ENCODE data around the gene GRM8.

The GRM8 gene

GRCh38 chr7:126557271-126557670 lies 695.5 kb downstream of the GRM8 start:
- H3K4me1 ChIP-seq (ENCODE audit: insufficient read depth, low read length), result no peaks in the 10 kb centered on the region
- H3K27me3 ChIP-seq (ENCODE audit: control insufficient read depth in 1 of 2, insufficient read depth in 2 of 2, low read length in 2 of 2), result no peaks in the 10 kb centered on the region
- H3K9me3 ChIP-seq (ENCODE audit: low read length), result no peaks in the 10 kb centered on the region
- H3K27ac ChIP-seq (ENCODE audit: low read depth, low read length), result no peak overlapping the region
- no peak overlapping the region for H3K4me3 ChIP-seq (ENCODE audit: low read depth in 1 of 2, low read length in 2 of 2)
- H3K9ac ChIP-seq (ENCODE audit: low read length), result no peak overlapping the region
- H3K36me3 ChIP-seq (ENCODE audit: insufficient read depth, low read length), result no peaks in the 10 kb centered on the region

- Histone ChIP-seq H3K36me3 (ENCODE audit: insufficient read depth, low read length) (no peaks in the 10 kb centered on the region), H3K9ac (ENCODE audit: low read length) (no peak overlapping the region), H3K4me3 (ENCODE audit: low read depth in 1 of 2, low read length in 2 of 2) (no peak overlapping the region), H3K27me3 (ENCODE audit: control insufficient read depth in 1 of 2, insufficient read depth in 2 of 2, low read length in 2 of 2) (no peaks in the 10 kb centered on the region), H3K27ac (ENCODE audit: low read depth, low read length) (no peak overlapping the region), H3K4me1 (ENCODE audit: insufficient read depth, low read length) (no peaks in the 10 kb centered on the region), H3K9me3 (ENCODE audit: low read length) (no peaks in the 10 kb centered on the region)
Measured at GRCh38 chr7:126541406-126541805, 711.3 kb downstream of the GRM8 start.

GRCh38 chr7:126535176-126535575 lies 717.6 kb downstream of the GRM8 start:
- Histone ChIP-seq H3K4me3 (ENCODE audit: low read depth in 1 of 2, low read length in 2 of 2) (no peak overlapping the region), H3K9me3 (ENCODE audit: low read length) (no peaks in the 10 kb centered on the region), H3K36me3 (ENCODE audit: insufficient read depth, low read length) (no peaks in the 10 kb centered on the region), H3K27ac (ENCODE audit: low read depth, low read length) (no peak overlapping the region), H3K4me1 (ENCODE audit: insufficient read depth, low read length) (no peaks in the 10 kb centered on the region), H3K27me3 (ENCODE audit: control insufficient read depth in 1 of 2, insufficient read depth in 2 of 2, low read length in 2 of 2) (no peaks in the 10 kb centered on the region), H3K9ac (ENCODE audit: low read length) (no peak overlapping the region)

GRCh38 chr7:126533715-126534114 lies 719.0 kb downstream of the GRM8 start:
- H3K36me3 ChIP-seq (ENCODE audit: insufficient read depth, low read length), result no peaks in the 10 kb centered on the region
- H3K4me1 ChIP-seq (ENCODE audit: insufficient read depth, low read length), result no peaks in the 10 kb centered on the region
- no peaks in the 10 kb centered on the region for H3K27me3 ChIP-seq (ENCODE audit: control insufficient read depth in 1 of 2, insufficient read depth in 2 of 2, low read length in 2 of 2)
- H3K27ac ChIP-seq (ENCODE audit: low read depth, low read length), result no peak overlapping the region
- H3K4me3 ChIP-seq (ENCODE audit: low read depth in 1 of 2, low read length in 2 of 2), result no peak overlapping the region
- H3K9me3 ChIP-seq (ENCODE audit: low read length), result no peaks in the 10 kb centered on the region
- no peak overlapping the region for H3K9ac ChIP-seq (ENCODE audit: low read length)

GRCh38 chr7:126529833-126530232 lies 722.9 kb downstream of the GRM8 start:
- Histone ChIP-seq H3K4me3 (ENCODE audit: low read depth in 1 of 2, low read length in 2 of 2) (no peak overlapping the region), H3K27me3 (ENCODE audit: control insufficient read depth in 1 of 2, insufficient read depth in 2 of 2, low read length in 2 of 2) (no peaks in the 10 kb centered on the region), H3K36me3 (ENCODE audit: insufficient read depth, low read length) (no peaks in the 10 kb centered on the region), H3K9me3 (ENCODE audit: low read length) (no peaks in the 10 kb centered on the region), H3K27ac (ENCODE audit: low read depth, low read length) (no peak overlapping the region), H3K4me1 (ENCODE audit: insufficient read depth, low read length) (no peaks in the 10 kb centered on the region), H3K9ac (ENCODE audit: low read length) (no peak overlapping the region)

GRCh38 chr7:126529254-126529653 lies 723.5 kb downstream of the GRM8 start:
- H3K4me3 ChIP-seq (ENCODE audit: low read depth in 1 of 2, low read length in 2 of 2), result no peak overlapping the region
- no peaks in the 10 kb centered on the region for H3K9me3 ChIP-seq (ENCODE audit: low read length)
- H3K9ac ChIP-seq (ENCODE audit: low read length), result no peak overlapping the region
- no peaks in the 10 kb centered on the region for H3K27me3 ChIP-seq (ENCODE audit: control insufficient read depth in 1 of 2, insufficient read depth in 2 of 2, low read length in 2 of 2)
- H3K27ac ChIP-seq (ENCODE audit: low read depth, low read length), result no peak overlapping the region
- H3K4me1 ChIP-seq (ENCODE audit: insufficient read depth, low read length), result no peaks in the 10 kb centered on the region
- no peaks in the 10 kb centered on the region for H3K36me3 ChIP-seq (ENCODE audit: insufficient read depth, low read length)

- Histone ChIP-seq H3K27me3 (ENCODE audit: control insufficient read depth in 1 of 2, insufficient read depth in 2 of 2, low read length in 2 of 2) (no peaks in the 10 kb centered on the region), H3K27ac (ENCODE audit: low read depth, low read length) (no peak overlapping the region), H3K36me3 (ENCODE audit: insufficient read depth, low read length) (no peaks in the 10 kb centered on the region), H3K4me1 (ENCODE audit: insufficient read depth, low read length) (no peaks in the 10 kb centered on the region), H3K9ac (ENCODE audit: low read length) (no peak overlapping the region), H3K9me3 (ENCODE audit: low read length) (no peaks in the 10 kb centered on the region), H3K4me3 (ENCODE audit: low read depth in 1 of 2, low read length in 2 of 2) (no peak overlapping the region)
Measured at GRCh38 chr7:126525906-126526305, 726.8 kb downstream of the GRM8 start.

GRCh38 chr7:126524967-126525366 lies 727.8 kb downstream of the GRM8 start:
- H3K4me1 ChIP-seq (ENCODE audit: insufficient read depth, low read length), result no peaks in the 10 kb centered on the region

GRCh38 chr7:126511046-126511445 lies 741.7 kb downstream of the GRM8 start:
- Histone ChIP-seq H3K27ac (ENCODE audit: low read depth, low read length) (no peak overlapping the region), H3K27me3 (ENCODE audit: control insufficient read depth in 1 of 2, insufficient read depth in 2 of 2, low read length in 2 of 2) (no peaks in the 10 kb centered on the region), H3K4me1 (ENCODE audit: insufficient read depth, low read length) (no peaks in the 10 kb centered on the region), H3K9me3 (ENCODE audit: low read length) (no peaks in the 10 kb centered on the region), H3K9ac (ENCODE audit: low read length) (no peak overlapping the region), H3K4me3 (ENCODE audit: low read depth in 1 of 2, low read length in 2 of 2) (no peak overlapping the region), H3K36me3 (ENCODE audit: insufficient read depth, low read length) (no peaks in the 10 kb centered on the region)

More at GRCh38 chr7:126524967-126525366, 727.8 kb downstream of the GRM8 start:
- H3K4me3 ChIP-seq (ENCODE audit: low read depth in 1 of 2, low read length in 2 of 2), result no peak overlapping the region
- H3K27me3 ChIP-seq (ENCODE audit: control insufficient read depth in 1 of 2, insufficient read depth in 2 of 2, low read length in 2 of 2), result no peaks in the 10 kb centered on the region
- H3K36me3 ChIP-seq (ENCODE audit: insufficient read depth, low read length), result no peaks in the 10 kb centered on the region
- H3K9me3 ChIP-seq (ENCODE audit: low read length), result no peaks in the 10 kb centered on the region
- H3K9ac ChIP-seq (ENCODE audit: low read length), result no peak overlapping the region
- no peak overlapping the region for H3K27ac ChIP-seq (ENCODE audit: low read depth, low read length)

GRCh38 chr7:126501617-126502016 lies 751.1 kb downstream of the GRM8 start:
- no peak overlapping the region for H3K9ac ChIP-seq (ENCODE audit: low read length)
- no peak overlapping the region for H3K4me3 ChIP-seq (ENCODE audit: low read depth in 1 of 2, low read length in 2 of 2)
- H3K27me3 ChIP-seq (ENCODE audit: control insufficient read depth in 1 of 2, insufficient read depth in 2 of 2, low read length in 2 of 2), result no peaks in the 10 kb centered on the region
- H3K27ac ChIP-seq (ENCODE audit: low read depth, low read length), result no peak overlapping the region
- no peaks in the 10 kb centered on the region for H3K9me3 ChIP-seq (ENCODE audit: low read length)
- H3K4me1 ChIP-seq (ENCODE audit: insufficient read depth, low read length), result no peaks in the 10 kb centered on the region
- H3K36me3 ChIP-seq (ENCODE audit: insufficient read depth, low read length), result no peaks in the 10 kb centered on the region

- Histone ChIP-seq H3K4me1 (ENCODE audit: insufficient read depth, low read length) (no peaks in the 10 kb centered on the region), H3K9me3 (ENCODE audit: low read length) (no peaks in the 10 kb centered on the region), H3K9ac (ENCODE audit: low read length) (no peak overlapping the region)
Measured at GRCh38 chr7:126499481-126499880, 753.3 kb downstream of the GRM8 start.

GRCh38 chr7:126495733-126496132 lies 757.0 kb downstream of the GRM8 start:
- no peak overlapping the region for H3K4me3 ChIP-seq (ENCODE audit: low read depth in 1 of 2, low read length in 2 of 2)
- H3K9me3 ChIP-seq (ENCODE audit: low read length), result no peaks in the 10 kb centered on the region
- H3K27ac ChIP-seq (ENCODE audit: low read depth, low read length), result no peak overlapping the region
- H3K4me1 ChIP-seq (ENCODE audit: insufficient read depth, low read length), result no peaks in the 10 kb centered on the region
- H3K36me3 ChIP-seq (ENCODE audit: insufficient read depth, low read length), result no peaks in the 10 kb centered on the region
- no peaks in the 10 kb centered on the region for H3K27me3 ChIP-seq (ENCODE audit: control insufficient read depth in 1 of 2, insufficient read depth in 2 of 2, low read length in 2 of 2)
- no peak overlapping the region for H3K9ac ChIP-seq (ENCODE audit: low read length)

More at GRCh38 chr7:126499481-126499880, 753.3 kb downstream of the GRM8 start:
- H3K4me3 ChIP-seq (ENCODE audit: low read depth in 1 of 2, low read length in 2 of 2), result no peak overlapping the region
- H3K27me3 ChIP-seq (ENCODE audit: control insufficient read depth in 1 of 2, insufficient read depth in 2 of 2, low read length in 2 of 2), result no peaks in the 10 kb centered on the region
- H3K27ac ChIP-seq (ENCODE audit: low read depth, low read length), result no peak overlapping the region
- H3K36me3 ChIP-seq (ENCODE audit: insufficient read depth, low read length), result no peaks in the 10 kb centered on the region
